HT-29 (cell line): ENCODE results near the gene MRPS34. TPM values are rescaled to one million over a fixed set of nuclear protein-coding genes. Genes with fewer than 3 reads are reported as not detected.

ENCODE experiments used
- DNase-seq: peaks from one replicate; pipeline ENCODE4 v3.0.0-alpha.2; 2015; ENCODE audit warnings: low spot score
- total RNA-seq: library from RNA; depleted of rRNA; stranded (reverse); fragments of >200 nt; shearing (Covaris generic); gene quantifications from 2 replicates; pipeline ENCODE4 v1.2.3, GENCODE V29; 2014

The MRPS34 gene
- total RNA-seq, 1 experiment from 2014 or later, result 355 TPM

GRCh38 chr16:1771188-1771863 lies 1.6 kb downstream of the MRPS34 start, which contains the start of gene NME3:
NME3 (minus strand) TSS chr16:1771543; CDS start chr16:1771534, 9 bp downstream.
- DNase-seq, result peak; percentile 69

DNA sequence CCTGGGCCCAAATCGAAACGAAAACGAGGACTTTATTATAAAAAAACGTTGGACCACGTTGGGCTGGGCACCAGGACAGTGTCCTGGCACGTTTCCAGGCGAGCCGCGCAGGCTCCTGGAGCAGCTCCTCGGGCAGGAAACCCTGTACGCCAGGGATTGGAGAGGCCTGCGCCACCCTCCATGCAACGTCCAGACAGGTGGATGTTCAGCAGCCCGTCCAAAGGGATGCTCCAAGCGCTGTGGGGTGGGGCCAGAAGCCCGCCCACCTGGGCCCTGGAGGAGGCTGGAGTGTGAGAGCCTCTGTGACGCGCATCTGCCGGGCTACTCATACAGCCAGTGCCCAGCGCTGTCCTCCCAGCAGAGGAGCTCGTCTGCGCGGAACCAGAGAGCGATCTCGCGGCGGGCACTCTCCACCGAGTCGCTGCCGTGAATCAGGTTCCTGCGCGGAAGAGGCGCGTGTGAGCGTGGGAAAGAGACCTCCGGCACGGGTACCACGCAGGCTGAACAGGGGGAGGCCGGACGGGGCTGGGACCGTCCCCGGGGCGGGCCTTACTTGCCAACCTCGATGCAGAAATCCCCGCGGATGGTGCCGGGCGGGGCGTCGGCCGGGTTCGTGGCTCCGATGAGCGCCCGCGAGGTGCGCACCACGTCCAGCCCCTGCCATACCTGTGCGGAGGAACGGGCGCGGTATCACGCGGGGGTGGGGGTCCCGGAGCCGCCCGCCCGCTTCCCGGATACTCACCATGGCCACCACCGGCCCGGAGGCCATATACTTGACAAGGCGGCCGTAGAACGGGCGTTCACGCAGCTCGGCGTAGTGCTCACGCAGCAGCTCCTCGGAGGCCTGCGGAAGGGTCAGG lies 2.4 kb downstream of the MRPS34 start:
- DNase-seq, result peak; percentile 95

DNA sequence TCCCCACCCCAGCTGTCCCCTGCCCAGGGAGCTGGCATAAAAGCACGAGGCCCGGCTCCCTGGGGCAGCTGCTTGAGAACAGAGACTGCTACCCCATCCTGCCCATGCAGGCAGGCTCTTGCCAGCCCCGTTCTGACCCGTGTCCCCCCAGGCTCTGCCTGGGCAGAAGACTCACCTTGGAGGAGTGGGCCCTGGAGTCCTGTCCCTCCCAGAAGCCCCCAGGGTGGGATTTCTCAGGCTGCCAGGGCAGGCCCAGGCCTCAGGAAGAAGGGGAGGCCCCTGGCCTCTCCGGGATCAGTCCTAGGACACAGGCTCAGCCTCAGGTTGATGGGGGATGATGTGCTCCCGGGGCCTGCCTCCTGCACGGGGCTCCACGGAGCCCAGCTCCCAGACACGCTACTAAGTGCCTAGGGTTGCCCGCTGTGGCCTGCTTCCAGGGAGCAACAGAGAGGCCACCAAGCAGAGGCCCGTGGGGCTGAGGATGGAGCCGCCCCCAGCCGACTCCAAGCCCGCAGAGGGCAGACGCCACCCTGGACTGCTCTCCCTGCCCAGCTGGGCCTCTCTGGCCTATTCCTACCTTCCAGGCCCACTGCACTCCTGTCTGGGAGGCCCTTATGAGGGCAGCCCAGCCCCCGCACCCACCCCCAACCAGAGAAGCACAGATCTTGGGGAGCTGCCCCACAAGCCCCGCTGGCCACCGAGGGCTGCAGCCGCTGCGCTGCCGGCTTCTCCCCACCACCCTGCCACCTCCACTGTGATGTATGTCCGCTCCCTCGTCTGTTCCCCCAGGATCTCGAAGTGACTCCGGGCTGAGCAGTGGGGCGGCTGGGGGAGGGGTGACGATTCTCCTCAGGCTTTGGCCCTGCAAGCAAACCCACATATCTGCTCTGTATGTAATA lies 3.3 kb downstream of the MRPS34 start:
- no peak for DNase-seq

DNA sequence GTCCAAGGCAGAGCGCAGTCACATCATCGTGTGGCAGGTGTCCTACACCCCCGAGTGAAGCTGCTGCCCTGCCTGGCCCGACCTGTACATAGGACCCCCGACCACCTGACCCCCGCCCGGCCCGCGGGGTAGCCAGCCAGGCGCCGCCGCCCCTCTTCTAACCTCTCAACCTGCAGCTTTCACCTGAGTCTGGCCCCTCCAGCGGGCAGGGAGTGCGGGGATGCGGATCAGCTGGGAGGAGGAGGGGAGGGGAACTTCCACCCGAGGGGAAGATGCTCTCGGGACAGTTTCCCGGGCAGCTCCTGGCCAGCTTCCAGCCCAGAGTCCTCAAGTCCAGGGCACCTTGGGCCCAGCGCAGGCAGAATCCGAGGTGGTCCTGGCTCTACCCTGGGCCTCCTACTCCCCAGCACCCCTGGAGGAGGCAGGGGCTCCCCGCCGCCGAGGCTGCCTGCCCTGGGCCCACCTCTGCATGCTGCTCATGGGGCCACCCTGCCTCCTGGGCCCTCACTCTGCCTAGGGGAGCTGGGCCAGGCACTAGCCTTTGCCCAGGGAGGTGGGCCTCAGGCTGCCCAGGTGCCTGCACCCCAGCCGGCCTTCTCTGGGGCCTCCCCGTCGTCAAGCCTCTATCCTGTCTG lies 4.0 kb downstream of the MRPS34 start:
- DNase-seq, result no peak

DNA sequence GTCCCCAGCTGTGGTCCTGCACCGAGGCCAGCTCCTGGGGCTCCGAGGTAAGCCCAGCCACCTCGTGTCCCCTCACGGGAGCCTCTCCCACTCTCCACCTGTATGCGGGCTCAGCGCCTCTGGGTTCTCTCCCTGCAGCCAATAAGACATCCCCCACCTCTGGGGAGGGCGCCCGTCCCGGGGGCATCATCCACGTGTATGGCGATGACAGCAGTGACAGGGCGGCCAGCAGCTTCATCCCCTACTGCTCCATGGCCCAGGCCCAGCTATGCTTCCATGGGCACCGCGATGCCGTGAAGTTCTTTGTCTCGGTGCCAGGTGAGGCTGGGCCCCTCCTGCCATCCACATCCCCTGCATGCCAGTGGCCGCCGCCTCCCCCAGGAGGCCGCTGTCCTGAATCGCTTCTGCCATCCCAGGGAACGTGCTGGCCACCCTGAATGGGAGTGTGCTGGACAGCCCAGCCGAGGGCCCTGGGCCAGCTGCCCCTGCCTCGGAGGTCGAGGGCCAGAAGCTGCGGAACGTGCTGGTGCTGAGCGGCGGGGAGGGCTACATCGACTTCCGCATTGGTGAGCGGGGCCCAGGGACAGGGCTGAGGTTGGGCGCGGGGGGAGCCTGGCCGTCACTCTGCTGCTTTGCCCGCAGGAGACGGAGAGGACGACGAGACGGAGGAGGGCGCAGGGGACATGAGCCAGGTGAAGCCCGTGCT lies 4.7 kb downstream of the MRPS34 start:
- DNase-seq, result no peak

DNA sequence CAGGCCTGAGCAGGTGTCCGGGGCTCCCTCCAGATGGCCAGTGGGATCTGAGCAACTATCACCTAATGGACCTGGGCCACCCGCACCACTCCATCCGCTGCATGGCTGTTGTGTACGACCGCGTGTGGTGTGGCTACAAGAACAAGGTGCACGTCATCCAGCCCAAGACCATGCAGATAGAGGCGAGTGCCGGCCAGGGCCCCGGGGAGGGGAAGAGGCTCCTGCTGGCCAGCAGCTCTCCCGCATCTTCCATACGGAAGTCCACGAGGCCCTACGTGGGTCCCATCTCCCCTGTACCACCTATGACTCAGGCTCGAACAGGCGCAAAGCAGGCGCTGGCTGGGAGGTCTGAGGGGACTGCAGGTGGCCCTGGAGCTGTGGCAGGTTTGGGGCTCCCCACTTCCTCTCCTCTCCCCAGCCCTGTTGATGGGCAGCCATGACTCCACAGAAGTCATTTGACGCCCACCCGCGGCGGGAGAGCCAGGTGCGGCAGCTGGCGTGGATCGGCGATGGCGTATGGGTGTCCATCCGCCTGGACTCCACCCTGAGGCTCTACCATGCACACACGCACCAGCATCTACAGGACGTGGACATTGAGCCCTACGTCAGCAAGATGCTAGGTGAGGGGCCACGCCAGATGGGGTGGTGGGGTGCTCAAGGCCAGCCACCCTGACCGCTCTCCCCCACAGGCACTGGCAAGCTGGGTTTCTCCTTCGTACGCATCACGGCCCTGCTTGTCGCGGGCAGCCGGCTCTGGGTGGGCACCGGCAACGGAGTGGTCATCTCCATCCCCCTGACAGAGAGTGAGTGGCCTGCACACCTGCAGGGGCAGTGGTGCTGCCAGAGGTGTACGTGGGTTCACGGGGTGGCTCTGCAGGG lies 5.6 kb downstream of the MRPS34 start:
- no peak for DNase-seq

GRCh38 chr16:1766701-1767100 lies 6.2 kb downstream of the MRPS34 start:
- no peak for DNase-seq

DNA sequence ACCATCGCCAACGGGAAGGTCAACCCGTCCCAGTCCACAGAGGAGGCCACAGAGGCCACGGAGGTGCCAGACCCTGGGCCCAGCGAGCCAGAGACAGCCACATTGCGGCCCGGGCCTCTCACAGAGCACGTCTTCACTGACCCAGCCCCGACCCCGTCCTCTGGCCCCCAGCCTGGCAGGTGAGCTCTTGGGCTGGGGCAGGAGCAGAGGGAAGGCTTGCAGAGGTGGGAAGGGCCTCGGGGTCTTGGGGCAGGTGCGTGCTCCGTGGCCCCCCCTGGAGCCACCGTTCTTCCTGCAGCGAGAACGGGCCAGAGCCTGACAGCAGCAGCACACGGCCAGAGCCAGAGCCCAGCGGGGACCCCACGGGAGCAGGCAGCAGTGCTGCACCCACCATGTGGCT lies 6.7 kb downstream of the MRPS34 start:
- DNase-seq, result no peak

DNA sequence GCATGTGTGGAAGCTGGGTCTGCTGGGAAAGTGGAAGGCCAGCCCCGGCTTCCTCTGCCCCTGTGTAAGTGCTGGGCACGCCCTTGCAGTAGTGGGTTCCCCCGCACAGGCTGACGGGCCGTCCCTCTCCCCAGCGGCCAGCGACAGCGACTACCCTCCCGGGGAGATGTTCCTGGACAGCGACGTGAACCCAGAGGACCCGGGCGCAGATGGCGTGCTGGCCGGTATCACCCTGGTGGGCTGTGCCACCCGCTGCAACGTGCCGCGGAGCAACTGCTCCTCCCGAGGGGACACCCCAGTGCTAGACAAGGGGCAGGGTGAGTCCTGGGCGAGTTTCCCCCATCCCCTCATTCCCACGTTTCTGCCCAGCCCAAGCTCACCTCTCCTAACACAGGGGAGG lies 7.1 kb downstream of the MRPS34 start:
- no peak for DNase-seq

DNA sequence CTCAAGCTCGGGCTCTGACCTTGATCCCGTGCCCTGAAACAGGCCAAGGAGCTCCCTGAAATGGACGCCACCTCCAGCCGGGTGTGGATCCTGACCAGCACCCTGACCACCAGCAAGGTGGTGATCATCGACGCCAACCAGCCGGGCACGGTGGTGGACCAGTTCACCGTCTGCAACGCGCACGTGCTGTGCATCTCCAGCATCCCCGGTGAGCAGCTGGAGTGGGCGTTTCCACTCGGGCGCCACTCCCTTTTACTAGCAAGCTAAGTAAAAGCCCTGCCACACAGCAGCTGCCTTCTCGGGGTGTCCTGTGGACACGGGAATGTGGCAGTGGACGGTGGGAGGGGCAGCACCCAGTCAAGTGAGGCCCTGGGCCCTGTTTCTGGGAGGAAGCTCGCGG lies 8.0 kb downstream of the MRPS34 start:
- no peak for DNase-seq

DNA sequence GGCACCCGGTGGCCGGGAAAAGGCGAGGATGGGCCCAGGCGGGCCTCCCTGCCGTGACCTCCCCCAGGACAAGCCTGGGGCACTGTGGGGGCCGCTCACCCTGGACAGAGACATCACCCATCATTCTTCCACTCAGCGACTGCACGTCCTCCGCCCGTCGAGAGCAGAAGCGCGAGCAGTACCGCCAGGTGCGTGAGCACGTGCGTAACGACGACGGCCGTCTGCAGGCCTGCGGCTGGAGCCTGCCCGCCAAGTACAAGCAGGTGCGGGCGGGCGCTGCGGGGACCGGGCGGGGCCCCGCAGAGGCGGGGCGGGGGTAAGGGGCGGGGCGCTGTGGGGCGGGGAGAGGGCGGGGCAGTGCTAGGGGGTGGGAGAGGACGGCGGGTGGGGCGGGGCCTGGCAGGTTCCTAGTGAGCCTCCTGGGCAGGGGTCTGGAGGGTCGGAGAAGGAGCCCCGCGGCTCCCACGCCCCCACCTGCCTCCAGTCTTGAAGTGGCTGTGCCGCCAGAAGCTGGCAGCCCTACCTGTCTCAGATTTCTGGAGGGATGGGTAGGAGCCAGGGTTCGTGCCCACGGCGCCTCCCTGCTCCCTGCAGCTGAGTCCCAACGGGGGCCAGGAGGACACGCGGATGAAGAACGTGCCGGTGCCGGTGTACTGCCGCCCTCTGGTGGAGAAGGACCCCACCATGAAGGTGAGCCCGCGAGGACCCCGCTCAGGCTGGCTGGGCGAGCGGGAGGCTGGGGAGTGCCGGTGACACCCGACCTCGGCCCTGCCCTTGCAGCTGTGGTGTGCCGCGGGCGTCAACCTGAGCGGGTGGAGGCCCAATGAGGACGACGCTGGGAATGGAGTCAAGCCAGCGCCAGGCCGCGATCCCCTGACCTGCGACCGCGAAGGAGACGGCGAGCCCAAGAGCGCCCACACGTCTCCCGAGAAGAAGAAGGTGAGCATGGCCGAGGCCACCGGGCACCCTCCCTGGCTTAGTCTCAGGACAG lies 9.1 kb downstream of the MRPS34 start:
- DNase-seq, result no peak

GRCh38 chr16:1762879-1763520 lies 9.9 kb downstream of the MRPS34 start:
- no peak for DNase-seq

GRCh38 chr16:1762196-1762878 lies 10.6 kb downstream of the MRPS34 start:
- no peak for DNase-seq

- DNase-seq, result no peak
Measured at GRCh38 chr16:1761751-1762150, 11.2 kb downstream of the MRPS34 start.

DNA sequence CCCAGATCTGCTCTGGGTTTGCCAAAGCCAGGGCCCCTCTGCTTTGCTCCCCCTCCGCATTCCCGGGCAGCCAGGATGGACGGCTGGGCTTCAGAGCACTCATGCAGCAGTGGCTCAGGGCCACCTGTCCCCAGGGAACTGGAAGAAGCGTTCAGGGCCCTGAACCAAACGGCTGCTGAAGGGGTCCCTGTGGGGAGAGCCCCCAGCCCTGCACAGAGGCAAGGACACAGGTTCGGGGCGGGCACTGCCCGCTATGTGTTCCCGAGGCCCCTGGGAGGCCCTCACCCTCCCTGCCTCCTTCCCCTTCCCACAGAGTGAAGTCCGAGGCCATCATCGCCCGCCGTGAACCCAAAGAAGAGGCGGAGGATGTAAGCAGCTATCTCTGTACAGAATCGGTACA lies 12.0 kb downstream of the MRPS34 start:
- DNase-seq, result no peak

GRCh38 chr16:1759511-1759910 lies 13.4 kb downstream of the MRPS34 start:
- no peak for DNase-seq

- DNase-seq, result no peak
Measured at GRCh38 chr16:1758923-1759322, 14.0 kb downstream of the MRPS34 start.
